Liver (tissue), 9 donors: Measurements from ENCODE around the gene DRG1. TPM values are rescaled to one million over a fixed set of nuclear protein-coding genes. Genes with fewer than 3 reads are reported as not detected.

Source experiments
- DNase-seq: peaks from one replicate; pipeline ENCODE4 v3.0.0-alpha.2; 2017; ENCODE audit warnings: low spot score
- H3K27ac ChIP-seq, 2 donors: one replicate each; pipeline ENCODE4 v1.7.0; 2013; ENCODE audit warnings: inconsistent platforms in 2 of 2, low read length in 2 of 2, control low read depth in 1 of 2, low read depth in 1 of 2, mild to moderate bottlenecking in 1 of 2
- H3K27me3 ChIP-seq, 4 donors: one replicate each; pipeline versions ENCODE4 v1.6.1 to v1.7.0; 2013; ENCODE audit warnings: low read length in 3 of 4, inconsistent platforms in 1 of 4, mild to moderate bottlenecking in 1 of 4, moderate library complexity in 1 of 4; ENCODE audit not compliant: control insufficient read depth in 4 of 4, insufficient read depth in 4 of 4
- H3K36me3 ChIP-seq, 4 donors: one replicate each; pipeline versions ENCODE4 v1.6.1 to v1.7.0; 2013; ENCODE audit warnings: low read length in 3 of 4, mild to moderate bottlenecking in 3 of 4, low read depth in 1 of 4, moderate library complexity in 1 of 4; ENCODE audit not compliant: control insufficient read depth in 4 of 4, insufficient read depth in 3 of 4
- H3K4me1 ChIP-seq, 4 donors: one replicate each; pipeline versions ENCODE4 v1.6.1 to v1.7.0; 2013; ENCODE audit warnings: low read length in 3 of 4, mild to moderate bottlenecking in 3 of 4, moderate library complexity in 1 of 4; ENCODE audit not compliant: control insufficient read depth in 4 of 4, insufficient read depth in 4 of 4
- H3K4me3 ChIP-seq, 3 donors: one replicate each; pipeline versions ENCODE4 v1.6.1 to v1.7.0; 2013; ENCODE audit warnings: low read length in 3 of 3, control low read depth in 1 of 3, low read depth in 1 of 3, mild to moderate bottlenecking in 1 of 3
- H3K9ac ChIP-seq, 2 donors: one replicate each; pipeline ENCODE4 v1.7.0; 2013; ENCODE audit warnings: low read length in 2 of 2, mild to moderate bottlenecking in 2 of 2, moderate library complexity in 2 of 2, control low read depth in 1 of 2, low read depth in 1 of 2
- H3K9me3 ChIP-seq, 4 donors: one replicate each; pipeline versions ENCODE4 v1.6.1 to v1.7.0; 2013; ENCODE audit warnings: low read length in 3 of 4; ENCODE audit not compliant: control insufficient read depth in 4 of 4
- EGR1 ChIP-seq, 2 donors: IDR thresholded peaks; 2 replicates each; pipeline ENCODE4 v1.6.1; 2016 to 2018; ENCODE audit warnings: antibody characterized with exemption in 2 of 2, low read depth in 2 of 2
- FOXA1 ChIP-seq: IDR thresholded peaks from 2 replicates; pipeline ENCODE4 v1.6.1; 2016; ENCODE audit warnings: antibody characterized with exemption
- FOXA2 ChIP-seq: IDR thresholded peaks from 2 replicates; pipeline ENCODE4 v1.6.1; 2016; ENCODE audit warnings: antibody characterized with exemption
- GABPA ChIP-seq, 2 donors: IDR thresholded peaks in 1 of 2; conservative IDR thresholded peaks in 1 of 2; 2 replicates each; pipeline ENCODE4 v1.6.1; 2016; ENCODE audit warnings: antibody characterized with exemption in 2 of 2, mild to moderate bottlenecking in 1 of 2, moderate library complexity in 1 of 2
- HNF4A ChIP-seq, 2 donors: conservative IDR thresholded peaks; 2 replicates each; pipeline ENCODE4 v1.6.1; 2016; ENCODE audit warnings: antibody characterized with exemption in 2 of 2, mild to moderate bottlenecking in 2 of 2
- HNF4G ChIP-seq: IDR thresholded peaks from 2 replicates; pipeline ENCODE4 v1.6.1; 2016; ENCODE audit warnings: antibody characterized with exemption
- MAX ChIP-seq: IDR thresholded peaks from 2 replicates; pipeline ENCODE4 v1.6.1; 2016; ENCODE audit warnings: antibody characterized with exemption
- NR2F2 ChIP-seq: IDR thresholded peaks from 2 replicates; pipeline ENCODE4 v1.6.1; 2016; ENCODE audit warnings: antibody characterized with exemption
- RAD21 ChIP-seq, 2 donors: IDR thresholded peaks; 2 replicates each; pipeline ENCODE4 v1.6.1; 2016; ENCODE audit warnings: antibody characterized with exemption in 2 of 2, mild to moderate bottlenecking in 2 of 2
- REST ChIP-seq: IDR thresholded peaks from 2 replicates; pipeline ENCODE4 v1.6.1; 2016; ENCODE audit warnings: antibody characterized with exemption, mild to moderate bottlenecking
- RXRA ChIP-seq, 2 donors: IDR thresholded peaks; 2 replicates each; pipeline ENCODE4 v1.6.1; 2017 to 2018; ENCODE audit warnings: antibody characterized with exemption in 2 of 2, mild to moderate bottlenecking in 1 of 2
- SP1 ChIP-seq: IDR thresholded peaks from 2 replicates; pipeline ENCODE4 v1.6.1; 2018; ENCODE audit warnings: antibody characterized with exemption, mild to moderate bottlenecking
- YY1 ChIP-seq: IDR thresholded peaks from 2 replicates; pipeline ENCODE4 v1.6.1; 2016; ENCODE audit warnings: antibody characterized with exemption, mild to moderate bottlenecking
- ZBTB33 ChIP-seq: IDR thresholded peaks from 2 replicates; pipeline ENCODE4 v1.6.1; 2016; ENCODE audit warnings: antibody characterized with exemption
- WGBS: extraction: QIAGEN DNeasy Blood & Tissue Kit; methylation state at CpG from one replicate; pipeline ENCODE4 v1.1.7; 2013; 5-methylcytosine and 5-hydroxymethylcytosine counted together
- polyA plus RNA-seq, 2 donors: library from polyadenylated mRNA; stranded (reverse) in 1 of 2; unstranded in 1 of 2; fragments of 200-250 nt in 1 of 2; fragments of >200 nt in 1 of 2; fragmentation: Nextera tagmentation in 1 of 2; extraction: Ambion mirVana in 1 of 2; gene quantifications; one replicate each; pipeline versions ENCODE4 v1.2.1 to v1.2.3, GENCODE V29; 2013 to 2015
- total RNA-seq, 2 donors: library from RNA; depleted of rRNA; stranded (reverse); fragments of >200 nt; gene quantifications; one replicate each; pipeline ENCODE4 v1.2.3, GENCODE V29; 2014
- TF ChIP-seq, protein P1 (sequence below): fragments of 150-350 bp; IDR thresholded peaks from 2 replicates; pipeline ENCODE4 v1.5.1; 2017; ENCODE audit warnings: improper control_type of control experiment, low read depth, low read length; ENCODE audit not compliant: missing input control
- TF ChIP-seq, protein P2 (sequence below): IDR thresholded peaks from 2 replicates; pipeline ENCODE4 v1.6.1; 2016; ENCODE audit warnings: antibody characterized with exemption
- donor health status: healthy.
- donor health status: healthy.
- donor health status: healthy.
- donor health status: healthy.
- donor health status: healthy.

The DRG1 gene
- total and polyA plus RNA-seq, 4 donors: 23.1 to 39.7 (median 32.5) TPM

DNA sequence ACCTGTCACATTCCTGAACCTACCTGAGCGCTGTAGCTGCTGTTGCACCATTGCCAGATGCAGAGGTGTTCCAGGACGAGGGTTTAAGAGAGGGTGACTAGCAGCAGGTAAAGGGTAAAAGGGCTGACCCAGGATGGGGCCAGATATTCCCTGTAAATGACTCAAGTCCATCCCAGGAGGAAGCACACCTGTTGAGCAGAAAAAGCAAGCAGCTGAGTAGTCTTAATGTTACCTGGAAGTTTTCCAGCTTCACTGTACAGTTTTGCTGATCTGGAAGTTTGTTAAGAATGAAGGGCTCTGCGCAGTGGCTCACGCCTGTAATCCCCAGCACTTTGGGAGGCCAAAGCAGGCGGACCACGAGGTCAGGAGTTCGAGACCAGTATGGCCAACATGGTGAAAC, 41.3 kb downstream of the DRG1 start:
- TF ChIP-seq EGR1 (IDR thresholded peaks at IDR 0.05; ENCODE audit: low read depth in 2 of 2) (no peak), ZBTB33 (no peak)
- TF ChIP-seq, protein P1, sequence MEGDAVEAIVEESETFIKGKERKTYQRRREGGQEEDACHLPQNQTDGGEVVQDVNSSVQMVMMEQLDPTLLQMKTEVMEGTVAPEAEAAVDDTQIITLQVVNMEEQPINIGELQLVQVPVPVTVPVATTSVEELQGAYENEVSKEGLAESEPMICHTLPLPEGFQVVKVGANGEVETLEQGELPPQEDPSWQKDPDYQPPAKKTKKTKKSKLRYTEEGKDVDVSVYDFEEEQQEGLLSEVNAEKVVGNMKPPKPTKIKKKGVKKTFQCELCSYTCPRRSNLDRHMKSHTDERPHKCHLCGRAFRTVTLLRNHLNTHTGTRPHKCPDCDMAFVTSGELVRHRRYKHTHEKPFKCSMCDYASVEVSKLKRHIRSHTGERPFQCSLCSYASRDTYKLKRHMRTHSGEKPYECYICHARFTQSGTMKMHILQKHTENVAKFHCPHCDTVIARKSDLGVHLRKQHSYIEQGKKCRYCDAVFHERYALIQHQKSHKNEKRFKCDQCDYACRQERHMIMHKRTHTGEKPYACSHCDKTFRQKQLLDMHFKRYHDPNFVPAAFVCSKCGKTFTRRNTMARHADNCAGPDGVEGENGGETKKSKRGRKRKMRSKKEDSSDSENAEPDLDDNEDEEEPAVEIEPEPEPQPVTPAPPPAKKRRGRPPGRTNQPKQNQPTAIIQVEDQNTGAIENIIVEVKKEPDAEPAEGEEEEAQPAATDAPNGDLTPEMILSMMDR: no peak
- WGBS: 95% methylated on average over 7 of the region's 7 CpGs

GRCh38 chr22:31441652-31442051, 42.2 kb downstream of the DRG1 start:
- no peaks in the 10 kb centered on the region for H3K27me3 ChIP-seq
- TF ChIP-seq YY1: no peak
- TF ChIP-seq MAX: no peak
- no peak for TF ChIP-seq SP1
- TF ChIP-seq RXRA (IDR thresholded peaks at IDR 0.05): no peak
- no peak for TF ChIP-seq HNF4G
- no peak for TF ChIP-seq NR2F2
- TF ChIP-seq, protein P1: no peak
- no peak for TF ChIP-seq FOXA1
- TF ChIP-seq REST: no peak
- no peak for TF ChIP-seq HNF4A (conservative IDR thresholded peaks at IDR 0.05)
- TF ChIP-seq, protein P2, sequence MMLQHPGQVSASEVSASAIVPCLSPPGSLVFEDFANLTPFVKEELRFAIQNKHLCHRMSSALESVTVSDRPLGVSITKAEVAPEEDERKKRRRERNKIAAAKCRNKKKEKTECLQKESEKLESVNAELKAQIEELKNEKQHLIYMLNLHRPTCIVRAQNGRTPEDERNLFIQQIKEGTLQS: no peak
- TF ChIP-seq GABPA (IDR thresholded peaks at IDR 0.05 in 1 of 2, conservative IDR thresholded peaks at IDR 0.05 in 1 of 2): no peak
- no peak for TF ChIP-seq FOXA2
- TF ChIP-seq RAD21 (IDR thresholded peaks at IDR 0.05): no peak
- H3K27ac ChIP-seq: no peak overlapping the region

More for the DNA sequence above, 41.3 kb downstream of the DRG1 start:
- H3K4me1 ChIP-seq: peaks cover 2 to 14% (median 11%) of the 10 kb centered on the region in 4 donors
- no peaks in the 10 kb centered on the region for H3K27me3 ChIP-seq
- no peak overlapping the region for H3K27ac ChIP-seq
- H3K4me3 ChIP-seq: no peak overlapping the region
- H3K9me3 ChIP-seq: no peaks in the 10 kb centered on the region
- DNase-seq: no peak
- peaks cover 7 to 74% (median 50%) of the 10 kb centered on the region in 4 donors for H3K36me3 ChIP-seq
- H3K9ac ChIP-seq: no peak overlapping the region

More at GRCh38 chr22:31441652-31442051, 42.2 kb downstream of the DRG1 start:
- Histone ChIP-seq H3K9me3 (no peaks in the 10 kb centered on the region), H3K36me3 (peaks cover 7 to 67% (median 45%) of the 10 kb centered on the region in 4 donors), H3K9ac (no peak overlapping the region), H3K4me3 (no peak overlapping the region), H3K4me1 (peaks cover under 1 to 4% (median 2%) of the 10 kb centered on the region in 4 donors)
- 96% methylated on average over 5 of the region's 5 CpGs for WGBS
- DNase-seq: no peak
